Embryonic facial prominence (tissue), 1 donor: Measurements from ENCODE around the gene KCTD17.

Experiments
- DNase-seq: peaks from one replicate; pipeline ENCODE4 v3.0.0-alpha.2; 2016; ENCODE audit errors: extremely low spot score

The KCTD17 gene

GRCh38 chr22:37051391-37052385 is at the start of gene KCTD17:
Gene KCTD17, plus strand, starts transcription at chr22:37051742. Its CDS starts 19 bp downstream, at chr22:37051761.
- peak; percentile 22 for DNase-seq

- no peak for DNase-seq
Observed at GRCh38 chr22:37001826-37002225, 49.7 kb upstream of the KCTD17 start.

- no peak for DNase-seq
Observed at GRCh38 chr22:37002633-37003032, 48.9 kb upstream of the KCTD17 start.

GRCh38 chr22:37007651-37008050 is 43.9 kb upstream of the KCTD17 start:
- DNase-seq: no peak

- DNase-seq: no peak
Observed at GRCh38 chr22:37008365-37008764, 43.2 kb upstream of the KCTD17 start.

GRCh38 chr22:37009490-37009889 is 42.1 kb upstream of the KCTD17 start:
- DNase-seq: no peak

GRCh38 chr22:37010174-37010573 is 41.4 kb upstream of the KCTD17 start:
- no peak for DNase-seq

GRCh38 chr22:37010976-37011375 is 40.6 kb upstream of the KCTD17 start:
- no peak for DNase-seq

GRCh38 chr22:37011472-37011871 is 40.1 kb upstream of the KCTD17 start:
- DNase-seq: no peak

GRCh38 chr22:37012262-37012904 is 39.2 kb upstream of the KCTD17 start:
- no peak for DNase-seq

- DNase-seq: no peak
Observed at GRCh38 chr22:37012956-37013355, 38.6 kb upstream of the KCTD17 start.

GRCh38 chr22:37014415-37014806 is 37.1 kb upstream of the KCTD17 start:
- DNase-seq: no peak

GRCh38 chr22:37014835-37015586 is 36.5 kb upstream of the KCTD17 start:
- no peak for DNase-seq

GRCh38 chr22:37015587-37015878 is 36.0 kb upstream of the KCTD17 start:
- no peak for DNase-seq

GRCh38 chr22:37016134-37016910 is 35.2 kb upstream of the KCTD17 start:
- no peak for DNase-seq

GRCh38 chr22:37017356-37017755 is 34.2 kb upstream of the KCTD17 start:
- DNase-seq: no peak

GRCh38 chr22:37018086-37018814 is 33.3 kb upstream of the KCTD17 start:
- no peak for DNase-seq

GRCh38 chr22:37018815-37019308 is 32.7 kb upstream of the KCTD17 start:
- peak; percentile 14 for DNase-seq

GRCh38 chr22:37019309-37020191 is 32.0 kb upstream of the KCTD17 start, which contains the start of the genes MPST and TST:
Gene MPST, plus strand, starts transcription at chr22:37019742. Its CDS starts 95 bp downstream, at chr22:37019837.
Gene TST, minus strand, starts transcription at chr22:37019447. Its CDS starts 715 bp downstream, at chr22:37018732.
- DNase-seq: no peak

- DNase-seq: no peak
Observed at GRCh38 chr22:37020192-37020479, 31.4 kb upstream of the KCTD17 start.
